Stimulated activated naive CD8-positive, alpha-beta T cell treated with anti-CD3 and anti-CD28 coated beads, Interleukin-15, amount 100 ng/mL, for 72 hours (primary cell): Measurements from ENCODE around the gene SNU13.
"Not testable (repeated sequence)": the region's sequence is repeated elsewhere in the genome, so short reads cannot be mapped to it uniquely, and the experiment has no call there.

Experiments
- ATAC-seq: fragments of 150-1000 bp; cut with Tn5 transposase; 2 replicates; pipeline ENCODE4 v1.10.0; 2021; ENCODE audit warnings: mild to moderate bottlenecking, moderate library complexity
- DNase-seq, 2 donors: peaks; one replicate each; pipeline ENCODE4 v3.0.0; 2021 to 2022
- H3K27ac Mint-ChIP-seq, 2 donors: one replicate each; pipeline ENCODE4 v1.8.0; 2022; ENCODE audit warnings: mild to moderate bottlenecking in 2 of 2, mixed read lengths in 2 of 2, moderate library complexity in 2 of 2
- H3K27me3 Mint-ChIP-seq: one replicate; pipeline ENCODE4 v1.8.0; 2022; ENCODE audit warnings: mixed read lengths
- H3K4me1 Mint-ChIP-seq: one replicate; pipeline ENCODE4 v1.8.0; 2022; ENCODE audit warnings: mild to moderate bottlenecking, mixed read lengths
- H3K4me3 Mint-ChIP-seq, 2 donors: one replicate each; pipeline ENCODE4 v1.8.0; 2022; ENCODE audit warnings: mild to moderate bottlenecking in 2 of 2, mixed read lengths in 2 of 2, moderate library complexity in 1 of 2
- H3K9me3 Mint-ChIP-seq, 2 donors: one replicate each; pipeline ENCODE4 v1.8.0; 2022; ENCODE audit warnings: mixed read lengths in 2 of 2

SNU13 gene

DNA sequence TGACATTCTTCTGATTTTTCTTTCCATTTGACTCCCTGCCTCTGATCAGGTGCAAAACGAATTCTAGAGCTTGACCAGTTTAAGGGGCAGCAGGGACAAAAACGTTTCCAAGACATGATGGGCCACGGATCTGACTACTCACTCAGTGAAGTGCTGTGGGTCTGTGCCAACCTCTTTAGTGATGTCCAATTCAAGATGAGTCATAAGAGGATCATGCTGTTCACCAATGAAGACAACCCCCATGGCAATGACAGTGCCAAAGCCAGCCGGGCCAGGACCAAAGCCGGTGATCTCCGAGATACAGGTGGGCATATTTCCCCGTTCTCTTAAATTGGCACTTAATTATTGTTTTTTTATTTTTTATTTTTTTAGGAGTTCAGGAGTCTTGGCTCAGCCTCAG, 52.2 kb downstream of the SNU13 start:
- no peaks in the 10 kb centered on the region for H3K9me3 Mint-ChIP-seq
- no peak for ATAC-seq
- peak overlapping the region in 1 of 2 donors; percentile 13 for H3K27ac Mint-ChIP-seq

GRCh38 chr22:41634610-41635009, 54.1 kb downstream of the SNU13 start:
- DNase-seq, H3K4me3 Mint-ChIP-seq, H3K9me3 Mint-ChIP-seq, H3K27ac Mint-ChIP-seq, H3K4me1 Mint-ChIP-seq, H3K27me3 Mint-ChIP-seq, ATAC-seq: not testable (repeated sequence)

More for the DNA sequence above, 52.2 kb downstream of the SNU13 start:
- Mint-ChIP-seq H3K4me3 (no peak overlapping the region), H3K27me3 (no peaks in the 10 kb centered on the region), H3K4me1 (peaks cover 7% of the 10 kb centered on the region)
- no peak for DNase-seq

DNA sequence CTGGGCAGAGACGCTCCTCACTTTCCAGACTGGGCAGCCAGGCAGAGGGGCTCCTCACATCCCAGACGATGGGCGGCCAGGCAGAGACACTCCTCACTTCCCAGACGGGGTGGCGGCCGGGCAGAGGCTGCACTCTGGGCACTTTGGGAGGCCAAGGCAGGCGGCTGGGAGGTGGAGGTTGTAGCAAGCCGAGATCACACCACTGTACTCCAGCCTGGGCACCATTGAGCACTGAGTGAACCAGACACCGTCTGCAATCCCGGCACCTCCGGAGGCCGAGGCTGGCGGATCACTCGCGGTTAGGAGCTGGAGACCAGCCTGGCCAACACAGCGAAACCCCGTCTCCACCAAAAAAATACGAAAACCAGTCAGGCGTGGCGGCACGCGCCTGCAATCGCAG, 57.1 kb downstream of the SNU13 start:
- not testable (repeated sequence) for H3K27me3 Mint-ChIP-seq, H3K27ac Mint-ChIP-seq, H3K4me3 Mint-ChIP-seq, H3K9me3 Mint-ChIP-seq, ATAC-seq, DNase-seq
- H3K4me1 Mint-ChIP-seq = peaks cover 31% of the 10 kb centered on the region

- not testable (repeated sequence) for DNase-seq, H3K9me3 Mint-ChIP-seq
Measured at GRCh38 chr22:41631115-41631514, 57.6 kb downstream of the SNU13 start.

GRCh38 chr22:41625577-41625976, 63.1 kb downstream of the SNU13 start:
- Mint-ChIP-seq H3K27ac (no peak overlapping the region), H3K4me1 (peaks cover 43% of the 10 kb centered on the region), H3K4me3 (no peak overlapping the region), H3K9me3 (no peaks in the 10 kb centered on the region), H3K27me3 (no peaks in the 10 kb centered on the region)
- no peak for DNase-seq
- ATAC-seq = no peak

More at GRCh38 chr22:41631115-41631514, 57.6 kb downstream of the SNU13 start:
- not testable (repeated sequence) for H3K27ac Mint-ChIP-seq, ATAC-seq, H3K4me3 Mint-ChIP-seq, H3K27me3 Mint-ChIP-seq
- H3K4me1 Mint-ChIP-seq = peaks cover 34% of the 10 kb centered on the region
